HepG2 (cell line): ENCODE measurements around the gene EIF4G1. TPM values are rescaled to one million over a fixed set of nuclear protein-coding genes. Genes with fewer than 3 reads are reported as not detected.

Experiments used
- ATAC-seq: fragments of 200-7000 bp; cut with Tn5 transposase; 3 replicates; pipeline ENCODE4 v1.9.1; 2020; ENCODE audit warnings: mild to moderate bottlenecking, moderate library complexity
- BruUV-seq: library from RNA; stranded (reverse); fragments of 400-500 nt; replicated peaks from 2 replicates; lab custom pipeline; 2021; lab: Mats Ljungman, UMichigan
- CTCF ChIA-PET: fragments of 300-600 bp; formaldehyde crosslinking; extraction: SDS; loops from one replicate; lab custom pipeline; 2021; ENCODE audit warnings: low total read pairs, inconsistent platforms, low intra/inter-chr PET ratio; lab: Yijun Ruan, JAX
- POLR2A ChIA-PET: fragments of 350-600 bp; sonication (Branson Sonifier 250); formaldehyde crosslinking; loops from one replicate; lab custom pipeline; 2020; ENCODE audit warnings: antibody characterized with exemption, inconsistent platforms; lab: Yijun Ruan, JAX
- DNase-seq: peaks from one replicate; pipeline ENCODE4 v3.0.0-alpha.2; 2015; ENCODE audit warnings: low spot score
- FAIRE-seq: peaks from 3 replicates; lab custom pipeline; 2011; peaks lifted over from hg19 to GRCh38; lab: Jason Lieb, UNC
- H2AFZ ChIP-seq: one replicate; pipeline ENCODE4 v1.6.1; 2011; ENCODE audit warnings: low read length, inconsistent platforms
- H3K27ac ChIP-seq: fragments of 300-600 bp; 3 replicates; pipeline ENCODE4 v1.8.0; 2011; ENCODE audit warnings: mixed run types, mild to moderate bottlenecking, mixed read lengths, low read length, inconsistent platforms; ENCODE audit not compliant: insufficient read depth; ENCODE audit errors: extremely low read length
- H3K27me3 ChIP-seq, 2 experiments: fragments of 200-600 bp in 1 of 2; 2 replicates in 1 of 2; 3 replicates in 1 of 2; pipeline versions ENCODE4 v1.6.0 to v1.8.0; 2011; ENCODE audit warnings: low read length in 2 of 2, mild to moderate bottlenecking in 2 of 2, moderate library complexity in 2 of 2, inconsistent platforms in 1 of 2; ENCODE audit not compliant: insufficient read depth in 2 of 2, control insufficient read depth in 1 of 2
- H3K36me3 ChIP-seq, 2 experiments: fragments of 200-600 bp in 1 of 2; replicated peaks in 1 of 2; 2 replicates in 1 of 2; 3 replicates in 1 of 2; pipeline versions ENCODE4 v1.5.1 to v1.8.0; 2011; ENCODE audit warnings: low read length in 2 of 2, inconsistent platforms in 1 of 2; ENCODE audit not compliant: insufficient read depth in 2 of 2, control insufficient read depth in 1 of 2
- H3K4me1 ChIP-seq: 2 replicates; pipeline ENCODE4 v1.5.1; 2012; ENCODE audit warnings: low read length, inconsistent platforms; ENCODE audit not compliant: insufficient read depth
- H3K4me2 ChIP-seq: 2 replicates; pipeline ENCODE4 v1.6.0; 2011; ENCODE audit warnings: low read depth, low read length, inconsistent platforms
- H3K4me3 ChIP-seq, 3 experiments: fragments of 200-600 bp in 1 of 3; sonication (generic), shearing (Covaris generic) in 1 of 3; replicated peaks in 1 of 3; 2 replicates each; pipeline ENCODE4 v1.5.1; 2011 to 2016; ENCODE audit warnings: low read length in 3 of 3, inconsistent platforms in 2 of 3, low read depth in 2 of 3, mild to moderate bottlenecking in 2 of 3, control low read depth in 1 of 3, mixed read lengths in 1 of 3; ENCODE audit not compliant: insufficient read depth in 1 of 3
- H3K79me2 ChIP-seq: one replicate; pipeline ENCODE4 v1.6.1; 2011; ENCODE audit warnings: low read length, inconsistent platforms; ENCODE audit not compliant: insufficient read depth
- H3K9ac ChIP-seq: 2 replicates; pipeline ENCODE4 v1.6.0; 2011; ENCODE audit warnings: mild to moderate bottlenecking, low read depth, low read length, inconsistent platforms; ENCODE audit not compliant: insufficient read depth
- H3K9me3 ChIP-seq: 2 replicates; pipeline ENCODE4 v1.5.1; 2012; ENCODE audit warnings: mild to moderate bottlenecking, low read length
- H4K20me1 ChIP-seq: 2 replicates; pipeline ENCODE4 v1.6.0; 2011; ENCODE audit warnings: inconsistent platforms, mild to moderate bottlenecking, low read length, moderate library complexity; ENCODE audit not compliant: insufficient read depth
- CBX2 ChIP-seq, 2 experiments: fragments of 200-600 bp in 1 of 2; sonication (generic); formaldehyde crosslinking in 1 of 2; IDR thresholded peaks; 2 replicates each; pipeline versions ENCODE4 v1.7.0 to v1.8.1; 2018 to 2022; ENCODE audit warnings: low read depth in 2 of 2, low read length in 1 of 2, mild to moderate bottlenecking in 1 of 2, missing genetic modification reagents in 1 of 2
- IRF2 ChIP-seq: IDR thresholded peaks from 2 replicates; pipeline ENCODE4 v1.6.1; 2018; ENCODE audit warnings: missing genetic modification reagents, missing compliant biosample characterization
- MTA1 ChIP-seq: sonication (generic); formaldehyde crosslinking; IDR thresholded peaks from 2 replicates; pipeline ENCODE4 v1.4.0; 2020; ENCODE audit warnings: missing genetic modification reagents, mild to moderate bottlenecking, borderline replicate concordance
- TCF7L2 ChIP-seq: IDR thresholded peaks from 2 replicates; pipeline ENCODE4 v1.6.1; 2011; ENCODE audit warnings: mild to moderate bottlenecking, low read depth, low read length, moderate library complexity
- TEAD3 ChIP-seq: optimal IDR thresholded peaks from 2 replicates; pipeline ENCODE3; 2016; ENCODE audit warnings: borderline replicate concordance
- TMF1 ChIP-seq: sonication (generic); formaldehyde crosslinking; IDR thresholded peaks from 2 replicates; pipeline ENCODE4 v1.8.1; 2022; ENCODE audit warnings: low read depth, missing genetic modification reagents
- ZNF451 ChIP-seq: sonication (generic); formaldehyde crosslinking; IDR thresholded peaks from 2 replicates; pipeline ENCODE4 v1.5.0; 2020; ENCODE audit warnings: mild to moderate bottlenecking, missing genetic modification reagents
- ZNF775 ChIP-seq: sonication (generic); formaldehyde crosslinking; IDR thresholded peaks from 2 replicates; pipeline ENCODE4 v1.4.0; 2020; ENCODE audit warnings: missing genetic modification reagents, mild to moderate bottlenecking, moderate library complexity, borderline replicate concordance
- WGBS: methylation state at CpG from one replicate; pipeline ENCODE4 v1.1.6; 2017; ENCODE audit warnings: low lambda C conversion rate; 5-methylcytosine and 5-hydroxymethylcytosine counted together
- in situ Hi-C: cut with HindIII; loops from 2 replicates; pipeline ENCODE4 v1.10.0; 2017; ENCODE audit warnings: low pct_unique_long_range_greater_than_20kb; ENCODE audit not compliant: extremely low pct_ligation_motif_present
- intact Hi-C: fragments of 100-400 bp; cut with micrococcal nuclease; formaldehyde crosslinking; loops from one replicate; pipeline ENCODE4 v1.10.0; 2022; ENCODE audit not compliant: unreplicated experiment
- polyA plus RNA-seq, 8 experiments: library from polyadenylated mRNA; depleted of rRNA in 3 of 8; stranded (reverse) in 7 of 8; unstranded in 1 of 8; fragments of >200 nt; fragmentation: Illumina TruSeq in 4 of 8; extraction: Trizol in 4 of 8; gene quantifications; 2 replicates each; pipeline versions ENCODE4 v1.2.1 to v1.2.3, GENCODE V29; 2011 to 2016; ENCODE audit warnings: low read depth in 4 of 8, missing spikeins in 1 of 8, mixed read lengths in 1 of 8; ENCODE audit not compliant: insufficient read depth in 1 of 8
- total RNA-seq, 5 experiments: library from RNA; depleted of rRNA; stranded (reverse); fragments of >200 nt; fragmentation: Illumina TruSeq; extraction: Trizol; gene quantifications; 2 replicates each; pipeline ENCODE4 v1.2.3, GENCODE V29; 2016; ENCODE audit warnings: low read depth in 1 of 5
- TF ChIP-seq, protein P1 (sequence below): sonication (generic); formaldehyde crosslinking; IDR thresholded peaks from 2 replicates; pipeline ENCODE4 v1.8.0; 2022; ENCODE audit warnings: missing genetic modification reagents, mild to moderate bottlenecking, inconsistent platforms, borderline replicate concordance
- TF ChIP-seq, protein P2 (sequence below): sonication (generic); formaldehyde crosslinking; IDR thresholded peaks from 2 replicates; pipeline ENCODE4 v1.4.0; 2020; ENCODE audit warnings: mild to moderate bottlenecking, missing genetic modification reagents
- TF ChIP-seq, protein P3 (sequence below): sonication (generic); formaldehyde crosslinking; IDR thresholded peaks from 2 replicates; pipeline ENCODE4 v1.8.0; 2022; ENCODE audit warnings: low read depth, missing genetic modification reagents
- TF ChIP-seq, protein P4 (sequence below): sonication (generic); formaldehyde crosslinking; IDR thresholded peaks from 2 replicates; pipeline ENCODE4 v1.9.0; 2022; ENCODE audit warnings: missing genetic modification reagents, mild to moderate bottlenecking, borderline replicate concordance
- TF ChIP-seq, protein P5 (sequence below): IDR thresholded peaks from 2 replicates; pipeline ENCODE4 v1.6.1; 2018; ENCODE audit warnings: missing genetic modification reagents

The EIF4G1 gene
- total and polyA plus RNA-seq, 2 of the 13 experiments (the other 11 are each of a cell fraction or from before 2014, with no cell fraction given): 208 to 213 TPM

DNA sequence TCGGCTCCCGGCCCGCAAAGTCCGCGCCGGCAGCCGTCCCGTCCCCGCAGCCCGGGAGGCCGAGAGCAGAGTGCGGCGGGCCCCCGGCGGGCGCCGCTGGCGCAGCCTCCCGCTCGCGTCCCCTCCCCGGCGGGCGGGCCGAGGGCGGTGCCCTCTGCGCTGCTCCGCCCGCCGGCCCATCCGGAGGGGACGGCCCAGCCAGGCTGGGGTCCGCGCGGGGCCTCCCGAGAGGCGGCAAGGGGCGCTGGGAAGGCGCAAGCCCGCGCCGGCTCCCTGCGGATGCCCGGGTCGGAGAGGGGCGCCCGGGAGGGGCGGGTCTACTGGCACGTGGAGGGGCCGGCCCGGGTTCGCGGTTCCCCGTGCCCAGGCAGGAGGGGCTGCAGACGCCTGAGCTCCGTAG is 47.1 kb downstream of the EIF4G1 start, which contains the start of the genes CLCN2 and POLR2H:
TSS of gene CLCN2 (minus strand) at position 74 of the 400 bp plus-strand sequence. CDS start 126 bp downstream, outside the sequence.
TSS of gene POLR2H (plus strand) at position 179 of the 400 bp plus-strand sequence. CDS start 1,783 bp downstream, outside the sequence.
- H3K27ac ChIP-seq: peak within 1 kb of the TSS; percentile 97
- POLR2A ChIA-PET: interaction anchor here (1.4 to 2.9 kb wide), 10 partner anchors 10 to 176 kb away, joined by 3 to 18 read pairs (median 8); partner anchors contain the start of genes ABCF3, CHRD and FAM131A
- DNase-seq (peak; percentile 53), FAIRE-seq (no peak), ATAC-seq (peak; percentile 74)
- H3K4me1 ChIP-seq: peaks cover 44% of the 10 kb centered on the region
- peak within 1 kb of the TSS; percentile 93 to 96 (median 96) for H3K4me3 ChIP-seq
- peak within 1 kb of the TSS; percentile 97 for H3K9ac ChIP-seq
- peaks cover 7% of the 10 kb centered on the region; the same call in 1 of the 2 replicates for H4K20me1 ChIP-seq
- H3K27me3 ChIP-seq: no peaks in the 10 kb centered on the region; a peak in 1 of 5 replicates
- intact Hi-C loops: no loop called here
- no peak within 1 kb of the TSS for H2AFZ ChIP-seq
- peak within 1 kb of the TSS; percentile 100 for H3K4me2 ChIP-seq
- no peaks in the 10 kb centered on the region for H3K9me3 ChIP-seq
- WGBS: no CpG with 5 or more reads among the region's 56 CpGs
- in situ Hi-C loops: no loop called here
- H3K79me2 ChIP-seq: peaks cover 31% of the 10 kb centered on the region
- H3K36me3 ChIP-seq: peaks cover 12 to 30% of the 10 kb centered on the region in 2 experiments
- BruUV-seq: no TSS peak
- CTCF ChIA-PET: no interaction called here
- TF ChIP-seq TEAD3: no peak
- no peak for TF ChIP-seq IRF2 (CRISPR knock-in tag)
- TF ChIP-seq, protein P1, sequence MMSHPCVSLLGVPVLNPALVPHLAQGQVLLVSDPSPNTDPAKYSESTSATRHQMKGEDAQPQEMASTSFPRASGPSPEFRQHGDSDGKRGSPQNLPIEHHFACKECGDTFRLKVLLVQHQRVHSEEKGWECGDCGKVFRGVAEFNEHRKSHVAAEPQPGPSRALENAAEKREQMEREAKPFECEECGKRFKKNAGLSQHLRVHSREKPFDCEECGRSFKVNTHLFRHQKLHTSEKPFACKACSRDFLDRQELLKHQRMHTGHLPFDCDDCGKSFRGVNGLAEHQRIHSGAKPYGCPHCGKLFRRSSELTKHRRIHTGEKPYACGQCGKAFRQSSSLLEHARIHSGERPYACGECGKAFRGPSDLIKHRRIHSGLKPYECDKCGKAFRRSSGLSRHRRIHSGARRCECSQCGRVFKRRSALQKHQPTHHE (CRISPR knock-in tag): peak; percentile 63; the same call in 1 of the 2 replicates
- TF ChIP-seq MTA1 (CRISPR knock-in tag): no peak
- no peak for TF ChIP-seq ZNF775
- TF ChIP-seq, protein P2, sequence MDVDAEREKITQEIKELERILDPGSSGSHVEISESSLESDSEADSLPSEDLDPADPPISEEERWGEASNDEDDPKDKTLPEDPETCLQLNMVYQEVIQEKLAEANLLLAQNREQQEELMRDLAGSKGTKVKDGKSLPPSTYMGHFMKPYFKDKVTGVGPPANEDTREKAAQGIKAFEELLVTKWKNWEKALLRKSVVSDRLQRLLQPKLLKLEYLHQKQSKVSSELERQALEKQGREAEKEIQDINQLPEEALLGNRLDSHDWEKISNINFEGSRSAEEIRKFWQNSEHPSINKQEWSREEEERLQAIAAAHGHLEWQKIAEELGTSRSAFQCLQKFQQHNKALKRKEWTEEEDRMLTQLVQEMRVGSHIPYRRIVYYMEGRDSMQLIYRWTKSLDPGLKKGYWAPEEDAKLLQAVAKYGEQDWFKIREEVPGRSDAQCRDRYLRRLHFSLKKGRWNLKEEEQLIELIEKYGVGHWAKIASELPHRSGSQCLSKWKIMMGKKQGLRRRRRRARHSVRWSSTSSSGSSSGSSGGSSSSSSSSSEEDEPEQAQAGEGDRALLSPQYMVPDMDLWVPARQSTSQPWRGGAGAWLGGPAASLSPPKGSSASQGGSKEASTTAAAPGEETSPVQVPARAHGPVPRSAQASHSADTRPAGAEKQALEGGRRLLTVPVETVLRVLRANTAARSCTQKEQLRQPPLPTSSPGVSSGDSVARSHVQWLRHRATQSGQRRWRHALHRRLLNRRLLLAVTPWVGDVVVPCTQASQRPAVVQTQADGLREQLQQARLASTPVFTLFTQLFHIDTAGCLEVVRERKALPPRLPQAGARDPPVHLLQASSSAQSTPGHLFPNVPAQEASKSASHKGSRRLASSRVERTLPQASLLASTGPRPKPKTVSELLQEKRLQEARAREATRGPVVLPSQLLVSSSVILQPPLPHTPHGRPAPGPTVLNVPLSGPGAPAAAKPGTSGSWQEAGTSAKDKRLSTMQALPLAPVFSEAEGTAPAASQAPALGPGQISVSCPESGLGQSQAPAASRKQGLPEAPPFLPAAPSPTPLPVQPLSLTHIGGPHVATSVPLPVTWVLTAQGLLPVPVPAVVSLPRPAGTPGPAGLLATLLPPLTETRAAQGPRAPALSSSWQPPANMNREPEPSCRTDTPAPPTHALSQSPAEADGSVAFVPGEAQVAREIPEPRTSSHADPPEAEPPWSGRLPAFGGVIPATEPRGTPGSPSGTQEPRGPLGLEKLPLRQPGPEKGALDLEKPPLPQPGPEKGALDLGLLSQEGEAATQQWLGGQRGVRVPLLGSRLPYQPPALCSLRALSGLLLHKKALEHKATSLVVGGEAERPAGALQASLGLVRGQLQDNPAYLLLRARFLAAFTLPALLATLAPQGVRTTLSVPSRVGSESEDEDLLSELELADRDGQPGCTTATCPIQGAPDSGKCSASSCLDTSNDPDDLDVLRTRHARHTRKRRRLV (CRISPR knock-in tag): no peak
- TF ChIP-seq, protein P3, sequence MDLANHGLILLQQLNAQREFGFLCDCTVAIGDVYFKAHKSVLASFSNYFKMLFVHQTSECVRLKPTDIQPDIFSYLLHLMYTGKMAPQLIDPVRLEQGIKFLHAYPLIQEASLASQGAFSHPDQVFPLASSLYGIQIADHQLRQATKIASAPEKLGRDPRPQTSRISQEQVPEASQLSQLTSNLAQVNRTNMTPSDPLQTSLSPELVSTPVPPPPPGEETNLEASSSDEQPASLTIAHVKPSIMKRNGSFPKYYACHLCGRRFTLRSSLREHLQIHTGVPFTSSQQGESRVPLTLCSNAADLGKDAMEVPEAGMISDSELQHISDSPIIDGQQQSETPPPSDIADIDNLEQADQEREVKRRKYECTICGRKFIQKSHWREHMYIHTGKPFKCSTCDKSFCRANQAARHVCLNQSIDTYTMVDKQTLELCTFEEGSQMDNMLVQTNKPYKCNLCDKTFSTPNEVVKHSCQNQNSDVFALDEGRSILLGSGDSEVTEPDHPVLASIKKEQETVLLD (CRISPR knock-in tag): peak; percentile 64; the same call in 1 of the 2 replicates
- no peak for TF ChIP-seq ZNF451 (CRISPR knock-in tag)
- TF ChIP-seq, protein P4, sequence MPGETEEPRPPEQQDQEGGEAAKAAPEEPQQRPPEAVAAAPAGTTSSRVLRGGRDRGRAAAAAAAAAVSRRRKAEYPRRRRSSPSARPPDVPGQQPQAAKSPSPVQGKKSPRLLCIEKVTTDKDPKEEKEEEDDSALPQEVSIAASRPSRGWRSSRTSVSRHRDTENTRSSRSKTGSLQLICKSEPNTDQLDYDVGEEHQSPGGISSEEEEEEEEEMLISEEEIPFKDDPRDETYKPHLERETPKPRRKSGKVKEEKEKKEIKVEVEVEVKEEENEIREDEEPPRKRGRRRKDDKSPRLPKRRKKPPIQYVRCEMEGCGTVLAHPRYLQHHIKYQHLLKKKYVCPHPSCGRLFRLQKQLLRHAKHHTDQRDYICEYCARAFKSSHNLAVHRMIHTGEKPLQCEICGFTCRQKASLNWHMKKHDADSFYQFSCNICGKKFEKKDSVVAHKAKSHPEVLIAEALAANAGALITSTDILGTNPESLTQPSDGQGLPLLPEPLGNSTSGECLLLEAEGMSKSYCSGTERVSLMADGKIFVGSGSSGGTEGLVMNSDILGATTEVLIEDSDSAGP (CRISPR knock-in tag): no peak; the same call in 1 of the 2 replicates
- TF ChIP-seq TMF1 (CRISPR knock-in tag): peak; percentile 48
- TF ChIP-seq TCF7L2: no peak
- TF ChIP-seq CBX2 (IDR thresholded peaks at IDR 0.05; ENCODE audit: low read depth, low read length): no peak
- TF ChIP-seq CBX2 (CRISPR knock-in tag; IDR thresholded peaks at IDR 0.05; ENCODE audit: low read depth): no peak
- TF ChIP-seq, protein P5, sequence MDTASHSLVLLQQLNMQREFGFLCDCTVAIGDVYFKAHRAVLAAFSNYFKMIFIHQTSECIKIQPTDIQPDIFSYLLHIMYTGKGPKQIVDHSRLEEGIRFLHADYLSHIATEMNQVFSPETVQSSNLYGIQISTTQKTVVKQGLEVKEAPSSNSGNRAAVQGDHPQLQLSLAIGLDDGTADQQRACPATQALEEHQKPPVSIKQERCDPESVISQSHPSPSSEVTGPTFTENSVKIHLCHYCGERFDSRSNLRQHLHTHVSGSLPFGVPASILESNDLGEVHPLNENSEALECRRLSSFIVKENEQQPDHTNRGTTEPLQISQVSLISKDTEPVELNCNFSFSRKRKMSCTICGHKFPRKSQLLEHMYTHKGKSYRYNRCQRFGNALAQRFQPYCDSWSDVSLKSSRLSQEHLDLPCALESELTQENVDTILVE: 0 out of 2 replicates have a peak, but pooled peaks have one; percentile 38
